Activated CD4-positive, CD25-positive, alpha-beta regulatory T cell treated with anti-CD3 and anti-CD28 coated beads, Interleukin-2, amount 50 U/mL, for 16 hours (primary cell): ENCODE measurements around the gene PRPH.
"Not testable (repeated sequence)": the region's sequence is repeated elsewhere in the genome, so short reads cannot be mapped to it uniquely, and the experiment has no call there.

ENCODE experiments used
- DNase-seq: peaks from one replicate; pipeline ENCODE4 v3.0.0-alpha.2; 2020; ENCODE audit warnings: low read depth, low spot score

Gene PRPH

DNA sequence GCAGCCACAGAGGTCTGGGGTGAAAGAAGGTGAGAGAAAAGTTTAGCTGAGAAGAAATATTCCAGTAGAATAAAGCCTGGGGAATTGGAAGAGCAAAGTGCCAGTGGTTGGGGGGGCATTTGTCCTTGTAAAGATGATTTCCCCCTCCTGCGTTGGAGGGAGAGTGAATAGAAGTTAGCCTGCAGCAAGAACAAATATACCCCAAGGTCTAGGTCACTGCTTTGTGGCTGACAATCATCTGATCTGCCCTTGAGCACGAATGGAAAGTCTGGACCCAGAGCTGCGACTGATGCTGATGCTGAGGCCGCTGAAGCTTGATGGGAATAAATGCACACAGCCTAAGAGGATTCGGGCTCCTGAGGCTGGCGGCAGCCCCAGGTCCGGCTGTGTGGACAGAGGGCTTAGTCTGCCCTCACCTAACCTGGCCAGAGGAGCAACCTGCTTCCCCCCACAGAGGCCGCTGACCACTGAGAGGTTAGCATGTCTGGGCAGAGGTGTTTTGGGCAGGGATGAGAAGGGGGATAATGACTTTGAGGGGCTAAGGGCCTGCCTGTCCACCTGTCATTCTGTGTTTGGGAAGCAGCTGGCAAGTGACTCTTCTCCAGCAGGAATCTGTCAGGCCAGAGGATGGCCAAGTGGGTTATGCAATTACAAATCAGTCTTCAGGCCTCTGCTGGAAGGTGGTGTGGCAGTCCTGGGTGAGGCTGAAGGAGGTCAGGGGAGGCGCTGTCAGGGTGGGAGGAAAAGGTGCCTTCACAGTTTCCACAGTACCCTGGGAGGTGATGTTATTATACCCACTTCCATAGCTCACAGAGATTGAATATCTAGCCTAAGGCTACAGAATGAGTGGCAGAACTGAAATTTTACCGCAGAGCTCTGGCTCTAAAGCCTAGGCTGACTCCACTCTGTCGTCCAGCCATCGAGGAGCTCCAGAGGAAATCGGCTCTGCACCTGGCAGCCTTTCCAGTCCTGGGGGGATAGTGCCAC is 18.4 kb upstream of the PRPH start:
- no peak for DNase-seq

DNA sequence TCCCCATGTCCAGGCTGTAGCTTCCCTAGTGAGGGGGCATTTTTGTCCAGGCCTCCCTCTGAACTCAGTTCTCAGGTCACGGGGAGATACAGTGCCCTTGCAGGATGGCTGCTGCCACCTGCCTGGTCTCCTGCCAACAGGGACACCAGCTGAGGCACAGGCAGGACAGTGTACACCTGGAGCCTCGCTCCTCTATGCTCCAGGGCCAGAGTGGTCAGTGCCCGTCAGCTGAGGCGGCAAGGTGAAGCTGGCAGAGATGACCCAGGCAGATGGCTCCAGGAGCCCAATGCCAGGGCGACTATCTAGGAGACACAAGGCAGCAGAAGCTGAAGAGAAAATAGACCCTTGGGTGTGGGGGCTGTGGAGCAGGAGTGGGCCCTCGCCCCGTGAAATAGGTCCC is 17.5 kb upstream of the PRPH start:
- no peak for DNase-seq

DNA sequence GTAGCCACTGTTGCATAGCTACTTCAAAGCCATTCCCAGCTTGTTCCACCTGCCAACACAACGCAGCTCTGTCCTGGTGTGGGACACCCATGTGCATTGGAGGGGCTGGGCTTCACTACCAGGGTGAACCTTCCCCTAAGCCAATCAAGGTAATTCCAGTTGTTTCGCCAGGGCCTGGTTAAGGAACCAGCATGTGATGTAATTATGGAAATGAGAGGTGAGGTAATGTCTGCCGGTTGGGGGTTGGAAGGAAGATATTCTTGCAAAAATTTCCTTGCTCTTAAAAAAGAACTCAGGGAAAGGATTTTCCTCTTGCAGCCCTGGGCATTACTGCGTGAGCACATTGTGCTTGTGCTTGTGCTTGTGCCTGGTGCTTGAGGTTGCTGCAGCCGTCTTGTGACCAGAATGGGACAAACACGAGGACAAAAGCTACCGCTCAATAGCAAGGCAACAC is 15.2 kb upstream of the PRPH start:
- no peak for DNase-seq

DNA sequence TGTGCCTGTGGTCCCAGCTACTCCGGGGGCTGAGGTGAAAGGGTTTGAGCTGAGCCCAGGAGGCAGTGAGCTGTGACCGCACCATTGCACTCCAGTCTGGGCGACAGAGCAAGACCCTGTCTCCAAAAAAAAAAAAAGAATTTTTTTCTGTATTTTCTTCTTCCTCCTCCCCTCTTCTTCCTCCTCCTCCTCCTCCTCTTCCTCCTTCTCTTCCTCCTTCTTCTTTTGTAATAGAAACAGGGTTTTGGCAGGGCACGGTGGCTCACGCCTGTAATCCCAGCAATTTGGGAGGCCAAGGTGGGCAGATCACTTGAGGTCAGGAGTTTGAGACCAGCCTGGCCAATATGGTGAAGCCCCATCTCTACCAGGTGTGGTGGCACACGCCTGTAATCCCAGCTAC is 14.4 kb upstream of the PRPH start:
- DNase-seq: not testable (repeated sequence)

DNA sequence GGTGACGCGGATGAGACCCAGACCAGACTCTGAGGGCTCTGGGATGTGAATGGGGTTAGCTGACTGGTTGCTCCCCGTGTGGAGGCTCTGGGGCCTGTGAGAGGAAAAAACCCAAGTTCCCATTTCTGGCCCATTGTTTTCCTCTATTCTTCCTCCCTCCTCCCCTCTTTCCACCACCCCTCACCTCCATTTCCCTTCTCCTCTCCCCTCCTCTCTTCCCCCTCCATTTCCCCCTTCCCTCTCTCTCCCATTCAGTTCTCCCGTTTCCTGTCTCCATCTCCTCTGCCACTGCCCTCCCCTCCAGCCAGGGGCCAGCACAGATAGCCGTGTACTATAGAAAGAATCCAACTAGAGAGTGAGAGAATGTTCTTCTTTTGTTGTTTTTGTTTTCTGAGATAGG is 12.6 kb upstream of the PRPH start:
- no peak for DNase-seq

DNA sequence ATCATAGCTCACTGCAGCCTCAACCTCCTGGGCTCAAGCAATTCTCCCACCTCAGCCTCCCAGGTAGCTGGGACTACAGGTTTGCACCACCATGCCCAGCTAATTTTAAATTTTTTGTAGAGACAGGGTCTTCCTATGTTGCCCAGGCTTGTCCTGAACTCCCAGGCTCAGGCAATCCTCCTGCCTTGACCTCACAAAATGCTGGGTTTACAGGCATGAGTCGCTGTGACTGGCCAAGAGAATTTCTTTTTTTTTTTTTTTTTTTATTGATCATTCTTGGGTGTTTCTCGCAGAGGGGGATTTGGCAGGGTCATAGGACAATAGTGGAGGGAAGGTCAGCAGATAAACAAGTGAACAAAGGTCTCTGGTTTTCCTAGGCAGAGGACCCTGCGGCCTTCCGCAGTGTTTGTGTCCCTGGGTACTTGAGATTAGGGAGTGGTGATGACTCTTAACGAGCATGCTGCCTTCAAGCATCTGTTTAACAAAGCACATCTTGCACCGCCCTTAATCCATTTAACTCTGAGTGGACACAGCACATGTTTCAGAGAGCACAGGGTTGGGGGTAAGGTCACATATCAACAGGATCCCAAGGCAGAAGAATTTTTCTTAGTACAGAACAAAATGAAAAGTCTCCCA is 12.1 kb upstream of the PRPH start:
- not testable (repeated sequence) for DNase-seq

DNA sequence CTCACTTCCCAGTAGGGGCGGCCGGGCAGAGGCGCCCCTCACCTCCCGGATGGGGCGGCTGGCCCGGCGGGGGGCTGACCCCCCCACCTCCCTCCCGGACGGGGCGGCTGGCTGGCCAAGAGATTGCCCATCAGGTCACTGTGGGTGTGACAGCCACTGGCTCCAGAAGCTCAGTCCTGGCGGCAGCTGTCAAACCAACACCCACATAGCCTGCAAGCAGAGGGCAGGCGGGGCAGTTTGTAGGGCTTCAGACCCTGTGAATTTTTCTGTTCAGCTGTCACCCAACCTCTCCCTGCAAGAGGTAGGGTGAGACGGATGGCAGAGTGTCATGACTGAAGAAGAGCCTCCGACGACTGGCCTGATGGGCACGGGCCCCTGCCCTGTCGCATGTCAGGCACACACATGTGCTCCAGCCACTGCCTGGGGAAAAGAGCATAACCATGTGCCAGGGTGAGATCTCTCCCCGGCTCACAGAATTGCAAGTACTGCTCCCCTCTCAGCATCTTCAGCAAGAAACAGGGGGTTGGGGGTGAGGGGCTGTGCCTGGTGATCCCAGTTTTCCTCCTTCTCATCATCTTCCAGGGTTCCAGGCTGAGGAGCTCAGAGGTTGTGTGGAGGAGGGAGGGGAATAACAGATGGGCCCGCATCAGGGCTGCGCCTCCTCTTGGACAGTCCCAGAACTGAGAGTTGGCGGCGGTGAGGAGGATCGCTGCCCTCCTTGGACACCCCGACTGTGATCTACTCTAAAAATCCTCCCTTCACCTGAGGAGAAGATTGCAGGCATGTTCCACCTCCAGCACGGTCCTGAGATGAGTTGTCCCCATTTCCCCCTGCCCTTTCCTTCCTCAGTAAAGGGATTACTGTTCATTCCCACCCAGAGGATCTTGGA is 11.2 kb upstream of the PRPH start:
- no peak for DNase-seq

DNA sequence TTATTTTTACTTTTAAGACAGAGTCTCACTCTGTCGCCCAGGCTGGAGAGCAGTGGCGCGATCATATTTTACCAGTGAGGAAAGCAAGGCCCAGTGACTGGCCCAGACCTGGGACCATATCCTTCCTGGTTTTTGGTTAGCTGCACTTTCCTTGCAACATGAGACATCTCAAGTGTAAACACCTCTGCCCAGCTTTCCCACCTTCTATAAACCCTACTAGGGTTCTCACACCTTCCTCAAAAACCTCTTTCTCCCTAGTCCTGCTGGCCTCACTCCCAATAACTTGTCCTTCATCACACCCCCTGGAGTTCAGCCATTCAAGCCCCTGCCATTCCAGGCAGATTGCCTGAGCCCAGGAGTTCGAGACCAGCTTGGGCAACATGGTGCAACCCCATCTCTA is 10.3 kb upstream of the PRPH start:
- DNase-seq: no peak

DNA sequence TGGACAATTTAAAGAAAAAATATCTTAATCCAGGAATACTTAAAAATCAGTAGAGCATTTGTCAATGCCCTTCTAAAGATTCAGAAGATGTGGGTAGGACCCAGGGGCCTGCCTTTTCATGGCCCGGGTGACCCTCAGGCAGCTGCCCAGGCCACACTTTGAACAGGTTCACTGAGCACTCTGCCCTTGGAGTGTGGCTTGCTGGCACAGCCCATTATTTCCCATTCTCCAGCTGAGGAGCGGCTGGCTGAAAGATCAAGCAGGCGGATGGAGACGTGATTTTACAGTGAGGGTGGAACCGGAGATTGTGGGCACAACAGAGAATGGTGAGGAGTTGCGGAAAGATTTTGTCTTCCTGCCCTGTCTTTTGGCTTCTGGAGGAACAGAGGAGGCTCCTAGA is 7.1 kb upstream of the PRPH start:
- DNase-seq: no peak

DNA sequence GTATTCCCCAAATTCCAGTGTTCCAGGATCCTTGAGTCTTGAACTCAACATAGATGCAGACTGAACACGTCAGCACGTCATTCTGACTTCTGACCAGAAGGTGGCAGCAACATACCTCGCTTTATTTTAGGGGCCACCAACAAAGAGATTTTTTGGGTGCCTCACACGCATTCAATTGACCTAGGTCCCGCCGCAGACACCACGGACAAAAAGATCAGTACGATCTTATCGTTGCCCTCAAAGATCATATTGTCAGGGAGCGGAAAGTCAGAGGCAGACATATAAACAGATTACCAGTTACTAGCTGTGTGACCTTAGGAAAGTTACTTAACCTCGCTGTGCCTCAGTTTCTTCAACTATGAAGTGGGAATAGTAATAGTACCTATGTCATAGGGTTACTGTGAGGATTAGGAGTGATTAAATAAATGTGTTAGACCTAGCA is 6.5 kb upstream of the PRPH start:
- peak; percentile 42 for DNase-seq

DNA sequence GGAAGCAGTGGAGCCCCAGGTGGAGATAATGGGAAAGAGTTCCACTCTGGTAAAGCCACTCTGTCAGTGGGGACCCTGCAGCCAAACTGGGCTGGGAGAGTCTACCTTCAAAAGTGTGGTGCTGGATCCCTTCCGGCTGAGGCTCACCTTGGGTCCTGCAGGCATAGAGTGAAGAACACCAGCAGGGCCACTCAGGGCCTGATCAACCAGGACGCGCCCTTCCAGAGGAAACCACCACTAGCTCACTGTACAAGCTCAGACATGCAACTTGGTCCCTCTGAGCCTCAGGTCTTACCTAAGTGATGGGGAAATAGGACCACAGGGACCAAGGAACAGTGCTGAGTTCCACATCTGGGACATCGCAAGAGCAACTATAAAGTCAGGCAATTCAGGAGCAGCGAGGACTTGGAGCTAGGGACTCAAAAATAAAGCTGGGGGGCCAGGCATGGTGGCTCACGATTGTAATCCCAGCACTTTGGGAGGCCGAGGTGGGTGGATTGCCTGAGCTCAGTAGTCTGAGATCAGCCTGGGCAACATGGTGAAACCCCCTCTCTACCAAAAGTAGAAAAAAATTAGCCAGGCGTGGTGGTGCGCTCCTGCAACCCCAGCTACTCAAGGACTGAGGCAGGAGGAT is 5.9 kb upstream of the PRPH start:
- DNase-seq: no peak

DNA sequence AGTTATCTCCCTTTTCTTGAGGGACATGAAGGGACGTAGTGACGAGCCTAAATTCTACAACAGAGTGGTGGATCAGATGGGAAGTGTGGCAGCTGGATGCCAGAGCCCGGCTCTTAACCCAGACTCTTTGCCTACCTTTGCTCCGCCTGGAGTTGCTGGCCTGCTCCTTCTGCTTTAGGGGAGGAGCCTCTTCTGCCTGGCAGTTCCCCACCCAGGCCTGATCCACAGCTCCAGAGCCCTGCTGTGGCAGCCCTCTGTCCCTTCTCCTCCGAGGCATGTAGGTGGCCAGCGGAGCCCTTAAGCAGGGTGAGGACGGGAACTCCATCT is 2.3 kb upstream of the PRPH start:
- no peak for DNase-seq

DNA sequence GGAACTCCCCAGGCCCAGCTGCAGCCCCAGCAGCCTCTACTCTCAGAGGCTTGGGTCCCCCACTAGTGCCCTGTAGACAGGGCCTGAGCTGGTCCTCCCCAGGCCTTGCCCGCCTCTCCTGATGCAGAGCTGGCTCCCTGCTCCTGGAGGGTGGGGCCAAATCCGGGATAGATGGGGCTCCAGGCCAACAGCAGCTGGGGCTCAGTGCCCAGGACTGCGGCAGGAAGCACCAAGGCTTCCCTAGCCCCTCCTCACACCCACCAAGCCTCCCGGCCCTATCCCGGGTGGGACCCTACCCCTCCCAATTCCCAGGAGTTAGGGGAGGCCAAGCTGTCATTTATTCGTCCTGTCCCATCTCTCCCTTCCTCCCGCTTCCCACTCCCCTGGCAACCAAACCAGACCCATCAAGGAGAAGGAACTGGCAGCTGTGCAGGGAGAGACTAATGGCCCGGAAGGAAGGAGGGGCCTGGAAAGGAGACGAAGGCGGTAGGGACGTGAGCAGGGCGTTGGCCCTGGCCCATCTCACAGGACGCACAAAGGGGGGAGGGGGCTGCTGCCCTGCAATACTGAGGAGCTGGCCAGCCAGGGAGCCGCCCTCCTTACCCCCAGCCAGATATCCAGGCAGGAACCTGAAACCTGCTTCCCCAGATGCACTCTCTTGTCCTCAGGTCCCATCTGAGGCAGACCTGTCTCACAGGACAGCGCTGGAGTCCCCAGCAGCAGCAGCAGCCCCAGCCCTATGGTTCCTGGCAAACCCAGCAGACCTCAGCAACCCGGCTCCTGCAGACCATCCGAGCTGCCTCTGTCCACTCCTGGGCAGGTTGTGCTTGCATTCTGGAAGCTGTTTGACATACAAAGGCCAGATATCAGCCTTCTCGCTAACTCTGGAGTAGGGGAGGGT is 1.6 kb upstream of the PRPH start:
- DNase-seq: no peak

DNA sequence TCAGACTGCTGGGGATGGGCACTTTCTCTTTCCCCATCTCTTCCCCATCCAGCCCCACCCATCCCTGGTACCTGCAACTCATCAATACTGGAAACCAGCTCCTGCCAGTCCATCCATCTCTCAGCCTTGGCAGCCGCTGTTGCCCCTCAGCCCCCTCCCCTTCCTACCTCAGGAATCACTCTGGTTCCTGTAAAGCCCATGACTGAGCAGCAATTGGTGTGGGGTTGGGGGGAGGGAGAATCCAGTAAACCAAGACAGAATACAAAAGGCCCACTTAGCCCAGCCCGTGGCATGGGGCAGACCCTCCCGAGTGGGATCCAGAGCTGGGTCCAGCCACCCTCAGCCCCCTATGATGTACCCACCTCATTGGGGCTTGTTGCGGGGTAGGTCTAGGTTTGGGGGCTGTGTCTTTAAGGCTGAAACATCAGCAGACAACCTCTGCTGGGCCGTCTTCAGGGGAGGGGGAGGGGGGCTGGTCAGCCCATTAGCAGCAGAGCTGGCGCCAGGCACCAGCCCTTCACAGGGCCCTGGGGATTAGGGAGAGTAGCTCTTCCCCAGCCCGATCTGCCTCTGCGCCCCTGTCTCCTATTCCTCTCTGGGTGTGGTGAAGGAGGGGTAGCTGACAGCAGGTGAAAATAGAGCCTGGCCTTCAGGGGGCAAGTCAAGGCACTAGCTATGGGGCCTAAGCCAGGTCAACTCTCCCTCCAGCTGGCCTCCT is 702 bp upstream of the PRPH start:
- DNase-seq: no peak

DNA sequence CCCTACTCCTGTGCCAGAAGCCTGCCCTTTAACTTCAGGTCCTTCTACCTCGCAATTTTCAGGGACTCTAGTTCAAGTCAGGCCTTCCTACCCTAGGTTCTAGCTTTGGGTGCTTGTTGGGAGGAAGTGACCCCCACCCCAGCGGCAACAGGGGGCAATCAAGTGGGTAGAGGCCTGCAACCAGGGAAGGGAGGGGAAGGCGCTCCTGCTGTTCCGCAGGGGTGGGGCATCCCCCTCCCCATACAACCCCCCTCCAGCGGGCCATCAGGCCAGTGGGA is 204 bp upstream of the PRPH start:
- DNase-seq: no peak

DNA sequence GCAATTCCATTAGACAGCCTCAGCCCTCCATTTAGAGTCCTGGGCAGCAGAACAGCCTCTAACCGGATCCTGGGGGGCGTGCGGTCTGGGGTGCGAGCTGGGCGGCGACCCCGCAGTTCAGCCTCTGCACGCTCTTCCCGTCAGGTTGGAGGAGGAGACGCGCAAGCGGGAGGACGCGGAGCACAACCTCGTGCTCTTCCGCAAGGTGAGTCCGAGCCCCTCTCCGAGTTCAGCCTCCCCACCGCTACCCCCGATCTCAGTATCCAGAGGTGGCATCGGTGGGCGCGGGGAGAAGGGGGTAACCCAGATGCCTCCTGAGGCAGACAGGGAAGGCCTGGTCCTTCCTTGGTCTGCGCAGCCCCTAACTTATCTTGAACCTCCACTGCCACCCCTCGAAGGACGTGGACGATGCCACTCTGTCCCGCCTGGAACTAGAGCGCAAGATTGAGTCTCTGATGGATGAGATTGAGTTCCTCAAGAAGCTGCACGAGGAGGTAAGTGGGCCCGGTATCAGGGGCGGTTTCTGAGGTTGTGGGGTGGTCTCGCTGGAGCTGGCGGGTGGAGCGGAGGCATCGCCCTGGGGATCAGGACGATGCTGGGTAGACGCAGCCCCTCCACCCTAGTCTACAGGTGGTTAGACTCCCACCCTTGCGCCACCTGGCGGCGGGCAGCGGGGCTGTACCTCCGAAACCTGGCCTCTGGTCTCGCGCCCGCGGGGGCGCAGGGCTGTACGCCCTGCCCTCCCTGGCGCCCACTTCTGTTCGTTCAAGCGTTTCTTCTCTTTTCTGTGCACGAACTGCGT is 1.3 kb downstream of the PRPH start:
- DNase-seq: peak; percentile 16

DNA sequence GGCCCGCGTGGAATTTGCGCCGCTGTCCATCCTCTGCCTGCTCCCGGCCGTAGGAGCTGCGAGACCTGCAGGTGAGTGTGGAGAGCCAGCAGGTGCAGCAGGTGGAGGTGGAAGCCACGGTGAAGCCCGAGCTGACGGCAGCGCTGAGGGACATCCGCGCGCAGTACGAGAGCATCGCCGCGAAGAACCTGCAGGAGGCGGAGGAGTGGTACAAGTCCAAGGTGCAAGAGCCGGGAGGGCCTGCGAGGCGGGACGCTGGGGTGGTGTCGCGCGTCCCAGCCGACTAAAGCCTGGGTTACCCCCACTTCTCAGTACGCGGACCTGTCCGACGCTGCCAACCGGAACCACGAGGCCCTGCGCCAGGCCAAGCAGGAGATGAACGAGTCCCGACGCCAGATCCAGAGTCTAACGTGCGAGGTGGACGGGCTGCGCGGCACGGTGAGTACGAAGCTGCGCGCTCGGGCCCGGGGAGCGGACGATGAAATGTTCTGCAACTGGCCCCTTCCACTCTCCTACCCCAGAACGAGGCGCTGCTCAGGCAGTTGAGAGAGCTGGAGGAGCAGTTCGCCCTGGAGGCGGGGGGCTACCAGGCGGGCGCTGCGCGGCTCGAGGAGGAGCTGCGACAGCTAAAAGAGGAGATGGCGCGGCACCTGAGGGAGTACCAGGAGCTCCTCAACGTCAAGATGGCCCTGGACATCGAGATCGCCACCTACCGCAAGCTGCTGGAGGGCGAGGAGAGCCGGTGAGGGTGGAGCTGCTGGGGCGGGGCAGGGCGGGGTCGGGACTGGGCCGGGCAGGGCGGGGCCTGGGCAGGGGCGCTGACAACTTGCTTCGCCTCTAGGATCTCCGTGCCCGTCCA is 2.1 kb downstream of the PRPH start:
- no peak for DNase-seq

DNA sequence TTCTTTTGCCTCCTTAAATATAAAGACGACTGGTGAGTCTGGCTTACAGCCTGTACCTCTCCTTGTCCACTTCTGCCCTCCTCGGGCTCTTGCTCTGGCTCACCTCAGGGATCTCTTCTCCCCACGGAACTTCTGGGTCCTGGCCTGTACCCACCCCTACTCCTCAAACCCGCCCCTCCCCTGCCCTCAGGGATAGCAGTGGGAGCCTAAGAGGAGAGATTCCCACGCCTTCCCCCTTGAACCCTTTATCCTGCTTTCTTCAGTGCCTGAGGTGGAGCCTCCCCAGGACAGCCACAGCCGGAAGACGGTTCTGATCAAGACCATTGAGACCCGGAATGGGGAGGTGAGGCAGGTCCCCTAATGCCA is 2.7 kb downstream of the PRPH start:
- DNase-seq: no peak
